K562 (cell line): ENCODE measurements around the gene ELK4. TPM values are rescaled to one million over a fixed set of nuclear protein-coding genes. Genes with fewer than 3 reads are reported as not detected.

ENCODE experiments used
- BHLHE40 ChIP-seq: IDR thresholded peaks from 2 replicates; pipeline ENCODE4 v1.6.1; 2011; ENCODE audit warnings: low read length, improper control_type of control experiment
- CTCF ChIP-seq, 3 experiments: IDR thresholded peaks in 2 of 3; conservative IDR thresholded peaks in 1 of 3; 2 replicates each; pipeline ENCODE4 v1.5.1; 2011 to 2012; ENCODE audit warnings: low read length in 3 of 3, mild to moderate bottlenecking in 3 of 3, control low read depth in 2 of 3, improper control_type of control experiment in 1 of 3, inconsistent platforms in 1 of 3, low read depth in 1 of 3, mixed read lengths in 1 of 3, moderate library complexity in 1 of 3; ENCODE audit not compliant: insufficient read depth in 2 of 3
- FIP1L1 ChIP-seq: fragments of 200-400 bp; formaldehyde crosslinking; IDR thresholded peaks from 2 replicates; pipeline ENCODE4 v1.6.1; 2018; ENCODE audit warnings: mild to moderate bottlenecking, low read depth, low read length; ENCODE audit not compliant: poor library complexity, severe bottlenecking
- GTF2B ChIP-seq: IDR thresholded peaks from 2 replicates; pipeline ENCODE4 v1.6.1; 2011; ENCODE audit not compliant: insufficient read length; ENCODE audit errors: extremely low read depth
- HOXB6 ChIP-seq: fragments of 250-450 bp; sonication (Bioruptor Pico); IDR thresholded peaks from 2 replicates; pipeline ENCODE4 v1.5.1; 2022; ENCODE audit warnings: mild to moderate bottlenecking, borderline replicate concordance
- L3MBTL2 ChIP-seq: fragments of 450-650 bp; IDR thresholded peaks from 2 replicates; pipeline ENCODE4 v1.6.1; 2016; ENCODE audit warnings: mild to moderate bottlenecking, moderate library complexity
- MAZ ChIP-seq, 2 experiments: fragments of 450-650 bp in 1 of 2; sonication (generic) in 1 of 2; formaldehyde crosslinking; IDR thresholded peaks in 1 of 2; conservative IDR thresholded peaks in 1 of 2; 2 replicates each; pipeline versions ENCODE4 v1.4.0 to v1.5.0; 2020; ENCODE audit warnings: mild to moderate bottlenecking in 1 of 2, missing genetic modification reagents in 1 of 2
- POLR2AphosphoS5 ChIP-seq: IDR thresholded peaks from 2 replicates; pipeline ENCODE4 v1.6.1; 2011; ENCODE audit warnings: mild to moderate bottlenecking, low read depth, low read length, moderate library complexity; ENCODE audit not compliant: control insufficient read depth, insufficient read depth
- REST ChIP-seq, 2 experiments: fragments of 450-650 bp; formaldehyde crosslinking in 1 of 2; IDR thresholded peaks; 2 replicates each; pipeline versions ENCODE4 v1.4.0 to v1.6.1; 2014 to 2020; ENCODE audit warnings: mild to moderate bottlenecking in 2 of 2, borderline replicate concordance in 1 of 2, low read depth in 1 of 2
- ZBTB12 ChIP-seq: fragments of 250-450 bp; sonication (Bioruptor Pico); IDR thresholded peaks from 2 replicates; pipeline ENCODE4 v1.4.0; 2020
- ZC3H4 ChIP-seq: sonication (generic); formaldehyde crosslinking; IDR thresholded peaks from 2 replicates; pipeline ENCODE4 v1.9.0; 2021; ENCODE audit warnings: missing genetic modification reagents, borderline replicate concordance
- ZFP36 ChIP-seq: fragments of 150-350 bp; IDR thresholded peaks from 2 replicates; pipeline ENCODE4 v1.6.1; 2018; ENCODE audit warnings: low read length, low read depth; ENCODE audit not compliant: partially characterized antibody
- ZNF263 ChIP-seq: sonication (generic); formaldehyde crosslinking; IDR thresholded peaks from 2 replicates; pipeline ENCODE4 v1.8.0; 2022; ENCODE audit warnings: mild to moderate bottlenecking, missing genetic modification reagents, borderline replicate concordance
- polyA plus RNA-seq, 8 experiments: library from polyadenylated mRNA; depleted of rRNA in 4 of 8; stranded (reverse) in 5 of 8; unstranded in 3 of 8; fragments of >200 nt; fragmentation: Nextera tagmentation in 2 of 8; fragmentation: Illumina TruSeq in 1 of 8; extraction: Ambion mirVana in 2 of 8; extraction: Trizol in 1 of 8; gene quantifications; 2 replicates each; pipeline versions ENCODE4 v1.2.1 to v1.2.3, GENCODE V29; 2011 to 2014; ENCODE audit warnings: inconsistent platforms in 1 of 8, missing spikeins in 1 of 8
- total RNA-seq, 7 experiments: library from RNA; depleted of rRNA in 6 of 7; stranded (reverse); fragments of >200 nt in 6 of 7; fragmentation: Illumina TruSeq in 2 of 7; extraction: Trizol in 2 of 7; gene quantifications; 2 replicates each; pipeline versions ENCODE4 v1.2.1 to v1.2.3, GENCODE V29; 2011 to 2021; ENCODE audit warnings: low replicate concordance in 1 of 7

The ELK4 gene
- total and polyA plus RNA-seq, 9 of the 15 experiments (the other 6 are each of a cell fraction or from before 2014, with no cell fraction given): 2.0 to 21.7 (median 9.2) TPM

GRCh38 chr1:205668951-205669340 lies 37.1 kb upstream of the ELK4 start (continued):
- TF ChIP-seq GTF2B: no peak
- TF ChIP-seq CTCF (IDR thresholded peaks at IDR 0.05 in 2 of 3, conservative IDR thresholded peaks at IDR 0.05 in 1 of 3; ENCODE audit: insufficient read depth in 2 of 3, low read depth in 1 of 3, low read length in 3 of 3): peak; percentile 27 to 58 (median 51); a peak in 5 of 6 replicates
- TF ChIP-seq ZBTB12 (CRISPR knock-in tag): no peak
- TF ChIP-seq BHLHE40: peak; percentile 33; the same call in 1 of the 2 replicates
- no peak for TF ChIP-seq POLR2AphosphoS5
- peak; percentile 92 for TF ChIP-seq L3MBTL2
- no peak for TF ChIP-seq FIP1L1
- no peak for TF ChIP-seq MAZ (CRISPR knock-in tag; conservative IDR thresholded peaks at IDR 0.05 in 1 of 2, IDR thresholded peaks at IDR 0.05 in 1 of 2)
- no peak for TF ChIP-seq HOXB6 (CRISPR knock-in tag)
- TF ChIP-seq REST (IDR thresholded peaks at IDR 0.05; ENCODE audit: borderline replicate concordance): peak; percentile 32; the same call in 1 of the 2 replicates
- TF ChIP-seq REST (CRISPR knock-in tag; IDR thresholded peaks at IDR 0.05; ENCODE audit: low read depth): no peak
- TF ChIP-seq ZFP36: peak; percentile 65
- TF ChIP-seq ZNF263 (CRISPR knock-in tag): peak; percentile 46; the same call in 1 of the 2 replicates
- TF ChIP-seq ZC3H4 (CRISPR knock-in tag): no peak
